Activated gamma-delta T cell (primary cell): ENCODE data around the gene PRAMEF15.
"Not testable (repeated sequence)": the region's sequence is repeated elsewhere in the genome, so short reads cannot be mapped to it uniquely, and the experiment has no call there.

Experiments used
- DNase-seq: peaks from one replicate; lab custom pipeline; 2025; lab: John Stamatoyannopoulos, UW
- total RNA-seq, 2 donors: gene quantifications; one replicate each; lab custom pipeline; 2026; lab: John Stamatoyannopoulos, UW

PRAMEF15 gene
- 0 reads per million in 2 donors for total RNA-seq

- DNase-seq, result not testable (repeated sequence)
These were observed at the start of gene PRAMEF15 for GRCh38 chr1:13315281-13315680. Gene PRAMEF15, plus strand, starts transcription at chr1:13315581. Its CDS starts 2,827 bp downstream, at chr1:13318408.

DNA sequence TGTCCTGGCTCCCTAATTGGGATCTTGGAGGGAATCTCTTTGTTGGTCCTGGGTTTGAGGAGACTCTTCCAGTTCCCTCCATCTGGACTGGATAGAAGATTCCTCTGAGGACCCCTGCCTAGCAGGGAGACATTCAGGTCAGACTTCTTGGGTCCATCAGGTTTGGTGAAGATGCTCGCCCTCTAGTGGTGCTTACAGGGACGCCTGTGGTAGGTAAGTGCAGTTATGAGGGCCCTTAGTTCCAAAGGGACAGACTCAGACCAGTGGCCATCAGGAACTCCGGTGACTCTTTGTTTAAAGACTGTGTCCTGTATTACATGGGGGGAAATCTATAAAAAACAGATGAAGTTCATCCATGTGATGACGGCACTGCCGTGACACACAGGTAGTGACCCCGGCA lies 38.4 kb upstream of the PRAMEF15 start:
- DNase-seq, result not testable (repeated sequence)

GRCh38 chr1:13279617-13280016 lies 35.8 kb upstream of the PRAMEF15 start:
- not testable (repeated sequence) for DNase-seq

DNA sequence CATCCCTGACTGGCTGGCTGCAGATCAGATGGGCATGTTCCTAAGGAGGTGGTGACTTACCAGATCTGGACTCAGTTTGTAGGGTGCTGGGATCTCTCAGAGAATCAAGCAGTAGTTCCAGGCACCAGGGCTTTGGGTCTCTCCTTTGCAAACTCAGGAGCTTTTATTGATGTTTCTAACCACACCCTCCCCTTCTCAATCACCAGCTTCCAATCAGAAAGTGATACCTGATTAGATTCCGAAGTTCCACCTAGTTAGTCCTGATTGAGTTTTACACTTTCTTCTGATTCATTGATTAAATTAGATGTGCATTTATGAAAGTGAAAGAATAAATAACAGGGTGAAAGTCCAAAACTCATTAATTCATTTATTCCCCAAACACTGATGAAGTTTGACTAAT lies 30.3 kb upstream of the PRAMEF15 start, which contains the start of gene PRAMEF8:
Gene PRAMEF8, minus strand, starts transcription at position 101 of the 400 bp plus-strand sequence. CDS start 1,046 bp downstream, outside the sequence.
- not testable (repeated sequence) for DNase-seq

- DNase-seq, result not testable (repeated sequence)
These were observed 26.4 kb upstream of the PRAMEF15 start for GRCh38 chr1:13289030-13289429.

GRCh38 chr1:13297216-13297931 lies 18.0 kb upstream of the PRAMEF15 start:
- DNase-seq, result not testable (repeated sequence)

DNA sequence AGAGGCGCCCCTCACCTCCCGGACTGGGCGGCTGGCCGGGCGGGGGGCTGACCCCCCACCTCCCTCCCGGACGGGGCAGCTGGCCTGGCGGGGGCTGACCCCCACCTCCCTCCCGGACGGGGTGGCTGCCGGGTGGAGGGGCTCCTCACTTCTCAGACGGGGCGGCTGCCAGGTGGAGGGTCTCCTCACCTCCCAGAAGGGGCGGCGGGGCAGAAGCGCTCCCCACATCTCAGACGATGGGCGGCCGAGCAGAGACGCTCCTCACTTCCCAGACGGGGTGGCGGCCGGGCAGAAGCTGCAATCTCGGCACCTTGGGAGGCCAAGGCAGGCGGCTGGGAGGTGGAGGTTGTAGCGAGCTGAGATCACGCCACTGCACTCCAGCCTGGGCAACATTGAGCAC lies 16.7 kb upstream of the PRAMEF15 start:
- not testable (repeated sequence) for DNase-seq

GRCh38 chr1:13302197-13302596 lies 13.2 kb upstream of the PRAMEF15 start:
- not testable (repeated sequence) for DNase-seq

GRCh38 chr1:13303239-13303638 lies 12.1 kb upstream of the PRAMEF15 start, which contains the start of gene PRAMEF33:
Gene PRAMEF33, plus strand, starts transcription at chr1:13303539. Its CDS starts 2,416 bp downstream, at chr1:13305955.
- not testable (repeated sequence) for DNase-seq

GRCh38 chr1:13342496-13342895 lies 27.1 kb downstream of the PRAMEF15 start:
- DNase-seq, result not testable (repeated sequence)

- DNase-seq, result not testable (repeated sequence)
These were observed 31.7 kb downstream of the PRAMEF15 start, which contains the start of gene PRAMEF14 for GRCh38 chr1:13347034-13347433. Gene PRAMEF14, minus strand, starts transcription at chr1:13347134. Its CDS starts 1,820 bp downstream, at chr1:13345314.

- not testable (repeated sequence) for DNase-seq
These were observed 38.1 kb downstream of the PRAMEF15 start for GRCh38 chr1:13353476-13353875.

DNA sequence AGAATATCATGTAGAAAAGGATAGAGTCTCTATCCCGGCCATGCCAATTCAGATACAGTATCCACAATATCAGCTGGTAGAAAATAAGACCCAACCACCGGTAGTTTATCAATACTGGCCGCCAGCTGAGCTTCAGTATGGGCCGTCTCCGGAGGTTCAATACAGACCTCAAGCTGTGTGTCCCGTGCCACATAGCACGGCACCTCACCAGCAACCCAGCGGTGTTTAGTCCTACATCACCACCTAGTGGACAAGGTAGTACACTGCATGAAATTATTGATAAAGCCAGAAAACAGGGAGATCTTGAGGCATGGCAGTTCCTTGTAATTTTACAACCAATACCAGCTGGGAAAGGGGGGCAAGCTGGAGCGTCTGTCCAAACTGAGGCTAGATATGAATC lies 39.1 kb downstream of the PRAMEF15 start:
- DNase-seq, result not testable (repeated sequence)

DNA sequence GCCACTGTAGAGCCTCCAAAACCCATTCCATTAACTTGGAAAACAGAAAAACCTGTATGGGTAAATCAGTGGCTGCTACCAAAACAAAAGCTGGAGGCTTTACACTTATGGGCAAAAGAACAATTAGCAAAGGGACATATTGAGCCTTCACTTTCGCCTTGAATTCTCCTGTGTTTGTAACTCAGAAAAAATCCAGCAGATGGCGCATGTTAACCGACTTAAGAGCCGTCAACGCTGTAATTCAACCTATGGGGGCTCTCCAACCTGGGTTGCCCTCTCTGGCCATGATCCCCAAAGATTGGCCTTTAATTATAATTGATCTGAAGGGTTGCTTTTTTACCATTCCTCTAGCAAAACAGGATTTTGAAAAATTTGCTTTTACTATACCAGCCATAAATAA lies 41.4 kb downstream of the PRAMEF15 start:
- DNase-seq, result not testable (repeated sequence)

GRCh38 chr1:13362364-13362763 lies 47.0 kb downstream of the PRAMEF15 start:
- not testable (repeated sequence) for DNase-seq

DNA sequence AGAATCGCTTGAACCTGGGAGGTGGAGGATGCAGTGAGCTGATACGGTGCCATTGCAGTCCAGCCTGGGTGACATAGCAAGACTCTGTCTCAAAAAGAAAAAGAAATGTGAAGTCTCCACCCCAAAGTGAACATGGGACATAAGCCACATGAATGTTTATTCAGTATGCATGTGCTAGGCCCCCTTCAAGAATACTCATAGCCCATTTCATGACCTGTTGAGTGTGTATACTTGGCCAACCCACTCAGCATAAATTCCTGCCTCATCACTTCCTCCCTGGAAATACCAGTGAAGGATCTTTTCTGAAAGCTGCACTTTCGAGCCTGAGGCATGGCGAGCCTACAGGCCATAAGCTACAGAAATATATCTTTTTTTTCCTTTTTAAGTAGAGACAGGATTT lies 49.5 kb downstream of the PRAMEF15 start:
- DNase-seq, result not testable (repeated sequence)

DNA sequence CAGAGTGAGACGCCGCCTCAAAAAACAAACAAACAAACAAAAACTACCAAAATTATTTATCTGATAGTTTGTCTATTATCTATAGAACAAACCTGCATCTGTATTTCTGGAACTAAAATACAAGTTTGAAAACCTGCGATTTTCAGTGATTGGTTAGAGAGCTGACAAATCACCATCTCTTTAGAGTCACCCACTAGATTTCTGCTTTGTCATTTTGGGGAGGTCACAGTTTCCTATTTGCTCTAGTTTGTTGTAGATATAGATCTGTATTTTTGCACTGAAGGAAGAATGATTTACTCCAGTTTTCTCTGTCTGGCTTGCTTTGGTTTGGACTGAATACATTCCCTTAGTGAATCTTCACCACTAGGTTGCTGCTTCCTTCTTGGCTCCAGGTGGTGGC lies 51.2 kb downstream of the PRAMEF15 start:
- DNase-seq, result not testable (repeated sequence)

- not testable (repeated sequence) for DNase-seq
These were observed 53.2 kb downstream of the PRAMEF15 start for GRCh38 chr1:13368544-13368943.
